Fibroblast of upper back skin (primary cell): ENCODE results near the gene ZDHHC24.
A peak's percentile ranks its signal among the peaks of the same experiment; 100 is the strongest.
"Not testable (repeated sequence)": the region's sequence is repeated elsewhere in the genome, so short reads cannot be mapped to it uniquely, and the experiment has no call there.

Experiments used
- DNase-seq: peaks from one replicate; pipeline ENCODE4 v3.0.0-alpha.2; 2013

The ZDHHC24 gene, protein sequence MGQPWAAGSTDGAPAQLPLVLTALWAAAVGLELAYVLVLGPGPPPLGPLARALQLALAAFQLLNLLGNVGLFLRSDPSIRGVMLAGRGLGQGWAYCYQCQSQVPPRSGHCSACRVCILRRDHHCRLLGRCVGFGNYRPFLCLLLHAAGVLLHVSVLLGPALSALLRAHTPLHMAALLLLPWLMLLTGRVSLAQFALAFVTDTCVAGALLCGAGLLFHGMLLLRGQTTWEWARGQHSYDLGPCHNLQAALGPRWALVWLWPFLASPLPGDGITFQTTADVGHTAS

DNA sequence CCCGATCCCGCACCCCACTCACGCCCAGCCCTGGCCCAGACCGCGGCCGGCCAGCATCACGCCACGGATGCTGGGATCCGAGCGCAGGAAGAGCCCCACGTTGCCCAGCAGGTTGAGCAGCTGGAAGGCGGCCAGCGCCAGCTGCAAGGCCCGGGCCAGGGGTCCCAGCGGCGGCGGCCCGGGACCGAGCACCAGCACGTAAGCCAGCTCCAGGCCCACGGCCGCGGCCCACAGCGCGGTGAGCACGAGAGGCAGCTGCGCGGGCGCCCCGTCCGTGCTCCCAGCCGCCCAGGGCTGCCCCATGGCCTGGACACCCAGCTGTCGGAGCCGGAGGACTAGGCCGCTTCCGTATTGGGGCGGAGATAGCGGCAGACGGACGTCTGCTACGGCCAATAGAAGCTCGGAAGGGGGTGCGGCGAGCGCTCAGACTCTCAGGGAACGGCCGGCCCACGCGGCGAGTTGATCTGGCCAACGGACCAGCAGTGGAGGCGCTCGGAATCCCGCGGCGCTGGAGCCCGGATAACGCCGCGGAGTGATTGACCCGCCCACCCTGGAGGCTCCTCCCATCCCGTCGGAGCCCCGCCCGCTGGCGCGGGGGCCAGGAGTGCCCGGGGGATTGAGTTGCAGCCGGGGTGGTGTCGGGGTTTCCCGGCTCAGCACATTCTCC is at the start of gene ZDHHC24:
TSS of gene ZDHHC24 (minus strand) at position 348 of the 667 bp plus-strand sequence. CDS start at position 303, 45 bp downstream.
- DNase-seq = peak; percentile 97

DNA sequence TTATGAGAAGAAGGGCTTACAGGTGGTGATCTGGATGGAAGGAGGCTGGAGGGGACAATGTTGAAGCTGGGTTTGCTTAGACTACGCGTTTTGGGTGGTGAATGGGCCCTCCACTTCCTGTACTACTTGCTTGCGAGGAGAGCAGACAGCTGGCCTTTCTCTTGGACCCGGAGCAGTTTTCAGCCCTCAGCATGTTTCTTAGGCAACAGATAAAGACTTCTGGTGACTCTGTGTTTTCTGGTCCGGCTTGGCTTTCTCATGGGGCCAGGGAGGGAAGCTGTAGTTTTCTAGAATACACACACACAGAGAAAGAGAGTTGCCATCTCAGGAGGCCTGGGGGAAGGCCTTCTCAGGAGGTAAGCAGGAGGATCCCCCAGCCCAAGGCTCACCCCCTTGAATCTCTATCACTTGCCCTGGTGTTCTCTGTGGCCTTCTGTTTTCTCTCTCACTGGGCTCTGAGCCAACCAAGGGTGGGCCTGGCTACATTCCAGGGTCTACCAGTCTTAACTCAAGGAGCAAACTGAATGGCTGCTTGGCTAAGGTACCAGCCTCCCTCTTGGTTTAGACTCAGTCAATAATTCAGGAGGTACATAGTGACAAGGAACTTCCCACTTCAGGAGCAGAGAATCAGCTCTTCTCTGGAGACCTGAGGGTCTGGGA is 49.5 kb upstream of the ZDHHC24 start:
- DNase-seq = no peak

DNA sequence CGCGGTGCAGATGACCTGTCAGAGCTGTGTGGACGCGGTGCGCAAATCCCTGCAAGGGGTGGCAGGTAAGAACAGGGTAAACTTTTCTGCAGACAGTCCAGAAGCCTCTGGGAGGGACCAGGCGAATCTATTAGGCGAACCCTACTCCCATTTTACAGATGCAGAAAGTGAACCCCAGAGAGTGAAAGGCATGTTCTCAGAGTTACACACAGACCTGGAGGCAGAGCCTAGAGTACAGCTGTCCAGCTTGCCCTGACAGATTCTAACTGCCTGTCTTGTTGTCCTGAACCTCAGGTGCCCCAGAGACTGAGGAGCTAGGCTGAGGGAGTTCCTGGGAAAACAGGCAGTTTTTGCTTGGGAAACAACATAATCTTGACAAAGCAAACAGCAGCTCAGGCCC is 47.8 kb upstream of the ZDHHC24 start:
- DNase-seq = no peak

DNA sequence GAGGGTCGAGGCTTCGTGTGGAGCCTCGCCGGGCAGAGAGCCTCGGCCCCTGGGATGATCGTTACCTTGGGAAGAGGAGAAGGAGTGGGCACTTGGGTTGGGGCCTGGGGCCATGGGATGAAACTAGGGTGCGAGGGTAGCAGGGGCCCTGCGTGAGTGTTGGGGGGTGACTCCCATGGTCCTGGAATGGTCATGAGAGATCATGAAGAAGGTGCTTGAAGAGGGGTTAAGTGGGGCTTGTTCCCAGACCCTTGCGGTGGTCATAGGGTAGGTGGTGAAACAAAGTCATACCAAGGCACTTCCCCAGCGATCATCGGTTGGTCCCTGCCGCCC is 47.4 kb upstream of the ZDHHC24 start:
- DNase-seq = no peak

DNA sequence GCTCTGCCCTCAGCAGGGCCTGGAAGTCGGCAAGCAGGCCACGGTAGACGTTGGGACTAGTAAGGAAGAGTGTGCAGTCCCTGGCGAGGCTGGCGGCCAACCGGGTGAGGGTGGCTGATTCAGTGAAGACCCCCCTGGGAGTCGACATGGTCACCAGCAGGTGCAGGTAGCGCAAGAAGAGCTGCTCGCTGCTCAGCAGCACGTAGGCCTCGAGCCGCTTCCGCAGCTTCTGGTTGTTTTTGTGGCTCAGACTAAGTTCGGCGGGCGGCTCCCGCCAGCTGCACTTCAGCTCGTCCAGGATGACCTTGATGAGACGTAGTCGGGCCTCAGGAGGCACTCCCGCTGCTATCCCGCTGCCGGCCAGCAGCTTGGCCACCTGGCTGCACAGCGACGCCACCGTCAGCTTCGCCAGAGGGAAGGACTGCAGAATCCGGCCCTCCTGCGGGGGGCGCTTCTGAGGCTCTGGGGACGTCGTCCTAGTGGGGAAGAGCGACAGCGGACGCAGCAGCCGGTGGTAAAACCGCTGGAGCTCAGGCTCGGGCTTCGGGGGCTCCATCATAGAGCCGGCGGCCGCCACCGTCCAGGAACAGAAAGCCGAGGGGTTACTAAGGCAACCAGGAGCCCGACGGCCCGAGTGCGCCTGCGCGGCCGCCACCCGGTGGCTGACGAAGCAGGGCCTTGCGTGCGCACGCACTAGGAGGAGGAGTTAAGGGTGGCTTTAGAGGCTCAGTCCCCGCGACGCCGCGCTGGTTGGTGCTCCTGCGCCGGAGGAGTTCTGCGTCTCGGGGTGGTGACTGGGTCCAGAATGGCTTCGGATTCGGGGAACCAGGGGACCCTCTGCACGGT is 46.8 kb upstream of the ZDHHC24 start, which contains the start of the genes CCDC87 and CCS:
TSS of gene CCDC87 (minus strand) at position 607 of the 846 bp plus-strand sequence. CDS start at position 559, 48 bp downstream.
TSS of gene CCS (plus strand) at position 729 of the 846 bp plus-strand sequence. CDS start at position 806, 77 bp downstream.
- DNase-seq = peak; percentile 94

DNA sequence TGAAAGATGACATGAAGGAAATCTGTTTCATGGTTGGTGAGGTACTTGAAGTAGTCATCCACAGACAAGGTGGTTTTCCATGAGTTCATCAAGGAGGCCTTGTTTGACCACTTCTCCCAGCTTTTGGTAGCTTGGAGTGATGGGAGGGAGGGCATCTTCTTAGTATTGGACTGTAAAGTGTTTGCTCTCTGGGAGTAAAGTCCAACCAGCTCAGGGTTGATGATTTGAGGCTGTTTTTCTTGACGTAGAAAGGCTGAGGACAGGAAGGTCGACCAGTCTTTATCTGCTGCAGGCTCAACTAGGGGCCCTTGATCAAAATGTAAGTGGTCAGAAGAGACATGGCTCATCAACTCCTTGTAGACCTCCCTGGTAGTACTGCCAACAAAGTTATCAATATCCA is 45.3 kb upstream of the ZDHHC24 start:
- no peak for DNase-seq

DNA sequence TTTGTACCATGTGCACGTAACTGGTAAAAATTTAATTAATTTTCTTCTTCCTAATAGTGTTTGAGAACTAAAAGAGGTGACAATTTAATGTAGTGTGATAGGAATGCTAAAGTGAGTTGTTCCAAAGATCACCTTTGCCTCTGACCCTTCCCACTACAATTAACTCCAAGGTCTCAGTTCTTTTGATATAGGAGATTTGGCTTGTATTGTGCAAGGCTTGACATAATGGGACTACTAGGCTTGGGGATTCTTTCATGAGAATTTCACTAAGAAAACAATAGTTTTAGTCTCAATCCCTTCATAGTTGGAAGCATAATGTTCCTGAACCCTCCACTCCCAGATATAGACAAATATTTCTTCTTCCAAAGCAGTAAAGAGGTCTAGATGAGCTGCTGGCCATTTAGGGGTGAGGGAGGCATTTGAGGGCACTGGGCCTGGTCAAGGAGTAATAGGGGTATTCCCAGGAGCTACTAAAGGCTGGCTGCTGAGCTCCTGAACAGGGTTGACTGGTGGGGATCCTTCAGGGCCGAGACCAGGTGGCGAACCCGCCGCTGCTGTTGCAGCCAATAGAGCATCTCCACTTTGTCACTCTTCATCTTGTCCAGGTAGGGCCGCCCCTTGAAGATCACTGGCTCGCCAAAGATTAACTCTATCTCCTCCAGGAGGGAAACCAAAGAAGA is 44.3 kb upstream of the ZDHHC24 start:
- no peak for DNase-seq

DNA sequence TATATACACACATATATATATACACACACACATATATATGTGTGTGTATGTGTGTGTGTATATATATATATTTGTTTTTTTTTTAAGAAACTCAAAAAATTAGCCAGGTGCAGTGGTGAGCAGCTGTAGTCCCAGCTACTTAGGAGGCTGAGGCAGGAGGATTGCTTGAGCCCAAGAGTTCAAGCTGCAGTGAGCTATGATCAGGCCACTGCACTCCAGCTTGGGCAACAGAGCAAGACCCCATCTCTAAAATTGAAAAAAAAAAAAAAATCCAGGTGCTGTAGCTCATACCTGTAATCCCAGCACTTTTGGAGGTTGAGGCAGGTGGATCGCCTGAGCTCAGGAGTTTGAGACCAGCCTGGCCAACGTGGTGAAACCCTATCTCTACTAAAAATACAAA is 43.5 kb upstream of the ZDHHC24 start:
- not testable (repeated sequence) for DNase-seq

DNA sequence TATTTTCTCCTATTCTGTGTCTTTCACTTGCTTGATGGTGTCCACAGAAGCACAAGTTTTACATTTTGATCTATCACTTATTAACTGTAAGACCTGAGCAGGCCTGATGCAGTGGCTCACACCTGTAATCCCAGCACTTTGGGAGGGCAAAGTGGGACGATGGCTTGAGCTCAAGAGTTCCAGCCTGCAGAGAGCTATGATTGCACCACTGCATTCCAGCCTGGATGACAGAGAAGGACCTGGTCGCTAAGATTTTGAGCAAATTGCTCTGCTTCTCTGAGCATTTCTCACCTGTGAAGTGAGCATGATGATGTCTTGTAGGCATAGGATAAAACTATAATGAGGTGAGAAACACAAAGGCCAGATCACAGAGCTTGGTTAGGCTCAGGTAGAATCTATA is 40.3 kb upstream of the ZDHHC24 start:
- no peak for DNase-seq

DNA sequence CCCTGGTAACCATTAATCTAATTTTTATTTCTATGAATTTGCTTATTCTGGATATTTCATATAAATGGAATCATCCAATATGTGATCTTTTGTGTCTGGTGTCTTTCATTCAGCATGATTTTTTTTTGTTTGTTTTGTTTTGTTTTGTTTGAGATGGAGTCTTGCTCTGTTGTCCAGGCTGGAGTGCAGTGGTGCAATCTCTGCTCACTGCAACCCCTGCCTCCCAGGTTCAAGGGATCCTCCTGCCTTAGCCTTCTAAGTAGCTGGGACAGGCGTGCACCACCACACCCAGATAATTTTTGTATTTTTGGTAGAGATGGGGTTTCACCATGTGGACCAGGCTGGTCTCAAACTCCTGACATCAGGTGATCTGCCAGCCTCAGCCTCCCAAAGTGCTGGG is 39.6 kb upstream of the ZDHHC24 start:
- not testable (repeated sequence) for DNase-seq

DNA sequence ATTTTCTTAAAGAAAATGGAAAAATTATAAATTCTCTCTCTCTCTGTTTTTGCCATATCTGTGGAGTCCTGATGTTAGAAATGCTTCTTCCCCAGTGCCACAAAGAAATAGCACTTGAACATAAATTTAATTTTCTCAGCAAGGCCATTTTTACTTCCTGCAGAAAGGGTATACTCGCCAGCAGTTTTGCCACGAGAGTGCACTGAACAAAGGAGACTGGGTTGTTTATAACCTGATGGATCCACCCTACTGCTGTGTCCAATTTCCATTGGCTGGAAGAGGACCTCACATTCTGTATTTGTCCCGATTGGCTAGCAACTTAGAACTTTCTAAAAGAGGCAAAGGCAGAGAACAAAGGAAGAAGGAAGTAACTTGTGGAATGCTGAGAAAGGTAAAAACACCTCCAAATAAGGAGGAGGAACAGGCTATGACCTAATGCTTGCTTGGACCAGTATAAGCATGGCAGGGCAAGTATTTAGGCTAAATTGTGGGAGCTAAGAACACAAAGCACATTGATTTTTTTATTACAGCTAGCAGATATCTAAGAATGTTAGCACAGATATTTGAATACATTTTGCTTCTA is 36.8 kb upstream of the ZDHHC24 start:
- not testable (repeated sequence) for DNase-seq

DNA sequence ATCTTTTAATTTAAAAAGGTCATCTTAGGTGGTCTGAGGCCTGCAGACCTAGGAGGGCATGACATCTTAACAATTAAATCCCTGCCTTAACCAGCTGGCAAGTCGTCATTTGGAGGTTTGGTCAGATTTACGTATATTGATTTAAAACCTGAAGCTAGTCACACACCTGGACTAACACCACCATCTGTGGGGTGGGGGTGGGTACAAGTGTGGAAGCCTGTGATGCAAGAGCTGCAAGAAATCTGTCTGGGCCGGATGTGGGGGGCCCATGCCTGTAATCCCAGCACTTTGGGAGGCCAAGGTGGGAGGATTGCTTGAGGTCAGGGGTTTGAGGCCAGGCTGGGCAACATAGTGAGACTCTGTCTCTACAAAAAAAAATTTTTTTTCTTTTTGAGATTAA is 35.4 kb upstream of the ZDHHC24 start:
- DNase-seq = no peak

DNA sequence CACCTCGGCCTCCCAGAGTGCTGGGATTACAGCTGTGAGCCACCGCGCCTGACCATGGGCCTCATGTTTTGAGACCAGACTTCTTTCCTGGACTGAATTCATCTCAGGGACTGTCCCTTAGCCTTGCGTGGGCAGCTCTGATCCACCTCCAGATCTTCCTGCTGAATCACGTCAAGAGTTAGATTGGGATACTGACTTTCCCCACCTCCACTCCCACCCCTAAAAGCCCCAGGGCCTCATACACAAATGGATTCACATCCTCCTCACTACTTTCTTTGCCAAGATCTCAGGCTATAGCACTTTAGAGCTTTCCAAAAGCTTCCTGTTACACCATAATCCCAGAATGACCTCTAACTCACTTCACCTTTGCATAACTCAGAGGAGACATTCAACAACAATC is 35.0 kb upstream of the ZDHHC24 start:
- no peak for DNase-seq

DNA sequence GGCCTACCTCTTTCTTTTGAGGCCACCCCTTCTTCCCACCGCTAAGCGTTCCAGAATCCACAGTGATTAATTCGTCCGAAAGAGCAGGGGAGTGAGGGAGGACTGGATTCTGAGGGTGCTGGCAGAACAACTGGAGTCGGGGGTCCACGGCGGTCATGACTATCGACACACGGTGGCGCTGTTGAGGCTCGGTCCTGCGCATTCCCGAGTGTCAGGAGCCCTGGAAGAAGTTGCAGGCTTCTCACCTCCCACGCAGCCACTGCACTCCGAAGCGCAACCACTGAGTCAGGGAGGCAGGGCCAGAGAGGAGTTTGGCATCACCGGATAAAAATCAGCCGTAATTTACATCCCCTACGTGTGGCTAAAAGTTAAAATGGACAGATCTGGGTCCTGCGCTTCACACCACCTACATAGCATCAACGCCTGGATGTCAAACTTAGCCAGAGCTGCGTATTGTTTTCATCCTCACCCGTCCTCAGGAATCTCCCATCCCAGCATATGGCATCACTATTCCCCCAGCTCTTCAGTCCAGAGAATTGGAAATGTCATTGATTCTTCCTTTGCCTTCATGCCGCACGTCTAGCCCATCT is 33.3 kb upstream of the ZDHHC24 start:
- DNase-seq = peak; percentile 68

DNA sequence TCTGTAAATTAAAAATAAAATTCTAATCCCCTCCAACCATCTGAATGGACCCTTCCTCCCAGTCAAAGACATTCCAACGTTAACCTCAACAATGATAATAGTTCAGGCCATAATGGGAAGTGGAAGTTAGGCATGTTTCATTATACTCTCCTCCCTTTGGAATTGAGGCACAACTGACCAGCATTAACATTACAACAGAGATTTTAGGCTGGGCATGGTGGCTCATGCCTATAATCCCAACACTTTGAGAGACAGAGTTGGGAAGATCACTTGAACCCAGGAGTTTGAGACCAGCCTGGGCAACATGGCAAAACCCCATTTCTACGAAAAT is 25.0 kb upstream of the ZDHHC24 start:
- no peak for DNase-seq

DNA sequence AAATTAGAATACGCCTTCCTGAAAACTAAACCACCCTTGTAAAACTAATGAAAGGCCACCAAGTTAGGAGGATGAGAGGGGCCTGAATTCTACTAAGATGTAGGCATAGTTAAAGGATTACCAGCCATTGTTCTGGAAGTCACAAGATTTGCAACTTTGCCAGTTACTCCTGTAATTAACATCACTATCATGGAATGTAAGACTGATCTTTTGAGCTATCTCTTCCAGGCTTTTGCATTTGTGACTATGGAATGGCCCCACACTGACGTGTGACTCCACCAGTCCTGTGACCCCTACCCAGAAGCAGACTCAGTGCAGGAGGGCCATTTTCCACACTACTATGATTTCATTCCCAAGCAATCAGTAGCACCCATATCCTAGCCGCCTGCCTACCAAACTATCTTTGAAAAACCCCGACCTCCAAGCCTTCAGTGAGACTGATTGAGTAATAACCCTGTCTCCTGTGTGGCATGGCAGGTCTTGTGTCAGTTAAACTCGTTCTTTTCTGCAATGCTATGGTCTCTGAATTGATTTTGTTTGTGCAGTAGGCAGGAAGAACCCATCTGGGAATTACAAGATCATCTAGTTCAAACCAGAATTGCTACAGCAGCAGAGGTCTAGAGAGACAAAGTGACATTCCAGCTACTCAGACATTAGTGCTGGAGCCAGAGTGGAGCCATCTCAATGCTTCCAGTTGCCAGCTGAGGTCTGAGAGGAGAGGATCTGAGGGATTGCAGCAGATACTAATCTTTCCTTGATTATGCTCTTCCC is 24.4 kb upstream of the ZDHHC24 start:
- no peak for DNase-seq

DNA sequence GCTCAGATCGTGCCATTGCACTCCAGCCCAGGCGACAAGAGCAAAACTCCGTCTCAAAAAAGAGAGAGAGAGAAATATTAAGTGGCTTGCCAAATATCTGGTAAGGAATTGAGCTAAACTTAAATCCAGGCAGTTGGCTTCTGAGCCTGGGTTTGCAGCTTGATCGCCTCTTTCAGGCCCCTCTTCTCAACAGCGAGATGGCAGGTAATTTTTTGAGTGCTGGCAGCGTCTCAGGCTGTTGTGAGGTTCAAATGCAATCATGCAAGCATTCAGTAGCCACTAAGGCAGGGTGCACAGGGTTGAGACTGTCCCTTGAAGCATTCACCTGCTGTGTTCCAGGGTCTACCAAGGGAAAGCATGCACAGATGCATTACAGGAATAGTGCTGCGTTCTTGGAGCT is 23.2 kb upstream of the ZDHHC24 start:
- no peak for DNase-seq

DNA sequence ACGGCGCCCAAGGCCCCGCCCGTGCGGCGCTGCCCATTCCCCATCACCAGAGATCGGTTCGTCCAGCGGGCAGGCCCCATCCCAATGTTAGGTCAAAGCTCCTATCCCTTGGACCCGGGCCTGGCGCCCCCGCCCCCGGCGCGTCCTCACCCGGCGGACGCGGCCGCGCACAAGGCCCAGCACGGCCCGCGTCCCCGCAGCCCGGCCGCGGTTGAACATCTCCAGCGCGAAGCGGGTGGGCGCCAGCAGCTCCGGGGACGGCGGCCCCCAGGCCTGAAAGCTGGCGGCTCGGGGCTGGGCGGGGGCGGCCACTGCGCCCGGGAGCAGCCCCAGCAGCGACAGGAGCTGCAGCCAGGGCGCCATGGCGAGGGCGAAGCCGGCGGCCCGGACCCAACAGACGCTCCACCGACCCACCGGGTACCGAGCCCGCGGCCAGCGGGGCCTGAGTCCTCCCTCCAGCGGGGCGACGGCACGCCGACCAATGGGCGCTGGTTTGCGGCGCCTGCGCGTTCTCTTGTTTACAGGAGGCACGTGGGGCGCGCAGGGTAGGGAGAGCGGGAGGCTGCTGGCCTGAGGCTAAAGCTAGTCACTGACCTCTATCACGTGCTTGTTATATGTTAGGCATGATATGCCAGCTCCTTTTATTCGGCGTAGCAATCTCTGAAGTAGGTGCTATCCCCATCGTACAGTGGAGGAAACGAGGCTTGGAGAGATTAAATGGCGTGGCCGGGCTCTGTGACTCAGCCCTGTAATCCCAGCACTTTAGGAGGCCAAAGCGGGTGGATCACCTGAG is 22.5 kb upstream of the ZDHHC24 start, which contains the start of gene CTSF:
TSS of gene CTSF (minus strand) at position 483 of the 793 bp plus-strand sequence. CDS start at position 363, 120 bp downstream.
- DNase-seq = peak; percentile 69

DNA sequence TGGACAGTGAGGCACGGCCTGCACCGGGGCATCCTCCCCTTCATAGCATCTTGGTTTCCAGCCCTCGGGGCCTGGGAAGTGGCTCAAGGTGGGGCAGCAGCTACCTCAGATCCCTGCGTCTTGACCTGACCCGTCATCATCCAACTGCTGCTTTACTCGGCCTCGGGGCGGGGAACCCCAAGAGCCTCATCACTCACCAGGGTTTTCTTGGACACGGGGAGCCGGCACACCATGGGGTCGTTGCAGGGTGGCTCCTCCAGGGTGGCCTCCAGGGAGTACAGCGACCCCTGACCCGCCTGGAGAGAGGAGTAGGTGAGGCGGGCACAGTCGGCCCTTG is 21.9 kb upstream of the ZDHHC24 start:
- no peak for DNase-seq

DNA sequence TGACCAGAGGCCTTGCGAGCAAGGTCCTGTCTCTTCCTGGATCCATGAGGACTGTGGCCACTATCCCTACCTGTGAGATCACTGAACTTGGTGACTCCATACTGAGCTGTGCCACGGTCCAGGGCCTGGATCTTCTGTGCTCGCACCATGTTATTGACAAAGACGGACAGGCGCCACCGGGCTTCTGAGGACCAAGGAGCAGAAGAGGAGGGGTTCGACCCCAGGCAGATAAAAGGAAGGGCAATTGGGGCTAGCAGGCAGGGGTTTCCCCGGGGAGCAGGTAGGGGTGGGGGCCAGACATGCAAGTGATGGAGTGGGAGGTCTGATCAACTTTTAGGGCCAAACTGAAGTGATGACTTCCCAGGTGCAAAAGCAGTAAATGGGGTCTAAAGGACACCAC is 20.4 kb upstream of the ZDHHC24 start:
- no peak for DNase-seq
